ENCODE data around the gene PXMP2. TPM values are rescaled to one million over a fixed set of nuclear protein-coding genes. Genes with fewer than 3 reads are reported as not detected.

PXMP2 gene
- total and polyA plus RNA-seq, 3 experiments from 2014 or later: 14.5 to 22.5 (median 21.2) TPM

Other genes starting within 250 kb of the PXMP2 start
- 10 to 100 TPM; 58.1 to 62.1 TPM for gene FBRSL1, start 197.4 kb upstream of the PXMP2 start, total RNA-seq
- gene FBRSL1, start 197.4 kb upstream of the PXMP2 start, polyA plus RNA-seq: 1.4 TPM
- not detected for gene LRCOL1, start 77.0 kb upstream of the PXMP2 start, total RNA-seq
- not detected for gene LRCOL1, start 77.0 kb upstream of the PXMP2 start, polyA plus RNA-seq
- gene P2RX2, start 68.8 kb upstream of the PXMP2 start, total RNA-seq: not detected
- not detected for gene P2RX2, start 68.8 kb upstream of the PXMP2 start, polyA plus RNA-seq
- gene POLE, start 245 bp upstream of the PXMP2 start, total RNA-seq: 100 to 1,000 TPM; 109 to 117 TPM
- 4.2 TPM for gene POLE, start 245 bp upstream of the PXMP2 start, polyA plus RNA-seq
- gene PGAM5, start 23.3 kb downstream of the PXMP2 start, total RNA-seq: 100 to 1,000 TPM in 1 of 2 experiments, 10 to 100 TPM in 1; 99.7 to 102 TPM
- 31.8 TPM for gene PGAM5, start 23.3 kb downstream of the PXMP2 start, polyA plus RNA-seq
- gene ANKLE2, start 74.2 kb downstream of the PXMP2 start, total RNA-seq: 100 to 1,000 TPM; 114 to 119 TPM
- 40.6 TPM for gene ANKLE2, start 74.2 kb downstream of the PXMP2 start, polyA plus RNA-seq
- gene GOLGA3, start 141.3 kb downstream of the PXMP2 start, total RNA-seq: 10 to 100 TPM; 63.7 to 68.2 TPM
- 13.4 TPM for gene GOLGA3, start 141.3 kb downstream of the PXMP2 start, polyA plus RNA-seq
- 10 to 100 TPM; 55.9 to 57.7 TPM for gene CHFR, start 200.0 kb downstream of the PXMP2 start, total RNA-seq
- 35.0 TPM for gene CHFR, start 200.0 kb downstream of the PXMP2 start, polyA plus RNA-seq